GM12872 (cell line): ENCODE results near the gene DOCK4.

ENCODE experiments used
- TF ChIP-seq, protein P1 (sequence below): IDR thresholded peaks from 3 replicates; pipeline ENCODE4 v1.5.1; 2011; ENCODE audit warnings: low read depth, mild to moderate bottlenecking, low read length, moderate library complexity; ENCODE audit not compliant: insufficient read depth

DOCK4 gene

DNA sequence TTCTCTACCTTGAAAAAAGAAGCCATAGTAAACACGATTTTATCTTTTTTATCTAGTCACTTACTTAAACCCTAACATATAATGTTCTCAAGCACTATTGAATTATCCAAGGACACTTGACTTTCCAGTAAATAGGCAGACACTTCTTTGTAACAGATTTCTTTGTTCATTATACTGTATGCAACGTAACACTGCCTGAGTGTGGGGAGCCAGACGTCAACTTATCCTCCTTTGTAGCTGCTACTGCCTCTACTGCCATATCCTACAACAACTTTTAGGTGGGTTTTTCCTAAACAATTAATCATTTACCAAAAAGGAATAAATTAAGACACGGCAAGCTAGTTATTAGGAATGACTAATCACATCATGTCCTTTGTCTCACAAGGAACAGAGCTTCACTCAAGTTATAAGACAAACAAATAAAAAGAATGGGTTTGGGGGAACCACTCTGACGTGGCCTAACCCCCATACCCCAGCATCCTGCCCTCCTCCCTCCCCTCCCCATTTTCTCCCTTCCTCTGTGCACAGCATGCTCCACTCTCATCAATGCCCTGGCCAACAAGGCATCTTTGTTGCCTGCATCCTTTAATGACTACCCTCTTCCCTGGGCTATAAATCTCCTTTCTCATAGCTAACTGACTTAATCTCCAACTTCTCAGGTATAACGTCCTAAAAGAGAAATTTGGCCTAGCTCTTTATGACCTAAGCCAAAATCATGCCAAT, 43.3 kb downstream of the DOCK4 start:
- TF ChIP-seq, protein P1, sequence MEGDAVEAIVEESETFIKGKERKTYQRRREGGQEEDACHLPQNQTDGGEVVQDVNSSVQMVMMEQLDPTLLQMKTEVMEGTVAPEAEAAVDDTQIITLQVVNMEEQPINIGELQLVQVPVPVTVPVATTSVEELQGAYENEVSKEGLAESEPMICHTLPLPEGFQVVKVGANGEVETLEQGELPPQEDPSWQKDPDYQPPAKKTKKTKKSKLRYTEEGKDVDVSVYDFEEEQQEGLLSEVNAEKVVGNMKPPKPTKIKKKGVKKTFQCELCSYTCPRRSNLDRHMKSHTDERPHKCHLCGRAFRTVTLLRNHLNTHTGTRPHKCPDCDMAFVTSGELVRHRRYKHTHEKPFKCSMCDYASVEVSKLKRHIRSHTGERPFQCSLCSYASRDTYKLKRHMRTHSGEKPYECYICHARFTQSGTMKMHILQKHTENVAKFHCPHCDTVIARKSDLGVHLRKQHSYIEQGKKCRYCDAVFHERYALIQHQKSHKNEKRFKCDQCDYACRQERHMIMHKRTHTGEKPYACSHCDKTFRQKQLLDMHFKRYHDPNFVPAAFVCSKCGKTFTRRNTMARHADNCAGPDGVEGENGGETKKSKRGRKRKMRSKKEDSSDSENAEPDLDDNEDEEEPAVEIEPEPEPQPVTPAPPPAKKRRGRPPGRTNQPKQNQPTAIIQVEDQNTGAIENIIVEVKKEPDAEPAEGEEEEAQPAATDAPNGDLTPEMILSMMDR = no peak

DNA sequence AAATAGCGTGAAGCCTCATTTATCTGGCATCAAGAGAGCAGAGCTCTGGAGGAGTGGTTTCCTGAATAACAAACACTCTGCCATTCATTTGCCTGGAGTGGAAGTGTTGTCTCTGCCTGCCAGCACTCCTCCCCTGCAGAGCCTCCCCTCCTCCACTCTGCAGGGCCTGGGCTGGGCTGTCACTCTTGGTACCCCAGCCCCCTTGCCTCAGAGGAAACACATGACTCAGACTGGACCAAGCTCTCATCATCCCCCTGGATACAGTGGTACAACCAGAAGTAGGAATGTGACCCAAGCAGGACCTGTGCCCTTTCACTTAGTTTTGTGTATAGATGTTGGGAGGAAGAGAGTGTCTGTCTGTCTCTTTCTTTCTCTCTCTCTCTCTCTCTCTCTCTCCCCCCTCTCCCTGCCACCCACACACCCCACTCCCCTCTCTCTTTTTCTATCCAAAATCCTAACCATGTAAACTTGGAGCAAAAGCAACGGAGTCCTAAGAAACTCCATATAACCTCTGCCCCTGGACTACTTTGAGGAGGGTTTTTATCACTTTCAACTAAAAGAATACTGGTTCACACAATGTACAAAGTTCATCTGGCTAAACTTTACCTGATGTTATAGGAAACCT, 43.9 kb downstream of the DOCK4 start:
- TF ChIP-seq, protein P1 = no peak

DNA sequence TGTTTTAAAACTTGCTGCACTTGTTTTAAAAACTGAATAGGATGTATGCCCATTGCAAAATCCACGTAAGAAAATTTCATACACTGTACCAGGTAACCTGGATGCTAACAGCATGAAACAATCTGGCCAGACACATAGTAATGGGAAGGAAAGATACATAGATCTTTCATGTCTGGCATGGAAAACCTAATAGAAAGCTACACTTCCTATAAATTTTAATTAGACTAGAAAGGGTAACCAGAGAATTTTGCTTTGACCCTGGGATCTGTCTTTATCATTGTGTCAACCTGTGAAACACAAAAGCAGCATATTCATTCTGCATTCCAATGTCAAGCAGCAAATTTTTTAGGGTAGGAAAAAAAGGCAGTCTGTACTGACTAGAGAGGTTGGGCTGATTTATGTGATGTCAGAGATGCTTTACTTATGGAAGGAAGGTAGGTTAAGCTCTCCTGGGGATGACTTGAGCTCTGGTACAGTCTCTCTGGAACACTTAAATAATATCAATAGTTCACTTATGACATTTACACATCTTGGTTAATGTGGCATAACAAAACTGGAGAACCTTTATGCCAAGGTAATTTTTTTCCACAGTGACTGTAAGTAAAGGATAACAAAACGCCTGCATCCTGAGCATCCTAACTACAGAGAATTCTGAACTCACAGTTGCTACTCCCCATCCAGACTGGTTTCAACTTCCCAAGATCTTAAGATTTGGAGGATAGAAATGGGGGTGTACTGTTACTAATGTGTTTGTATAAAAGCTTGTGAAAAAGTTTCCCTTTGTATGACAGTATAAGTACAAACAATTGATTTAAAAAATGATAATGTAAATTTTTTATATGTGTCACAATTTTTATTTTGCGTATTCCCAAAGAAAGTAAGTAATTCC, 44.7 kb downstream of the DOCK4 start:
- TF ChIP-seq, protein P1 = no peak

- TF ChIP-seq, protein P1 = no peak
Observed at GRCh38 chr7:112160771-112161150, 45.4 kb downstream of the DOCK4 start.

GRCh38 chr7:112160130-112160770, 45.9 kb downstream of the DOCK4 start:
- TF ChIP-seq, protein P1 = no peak

DNA sequence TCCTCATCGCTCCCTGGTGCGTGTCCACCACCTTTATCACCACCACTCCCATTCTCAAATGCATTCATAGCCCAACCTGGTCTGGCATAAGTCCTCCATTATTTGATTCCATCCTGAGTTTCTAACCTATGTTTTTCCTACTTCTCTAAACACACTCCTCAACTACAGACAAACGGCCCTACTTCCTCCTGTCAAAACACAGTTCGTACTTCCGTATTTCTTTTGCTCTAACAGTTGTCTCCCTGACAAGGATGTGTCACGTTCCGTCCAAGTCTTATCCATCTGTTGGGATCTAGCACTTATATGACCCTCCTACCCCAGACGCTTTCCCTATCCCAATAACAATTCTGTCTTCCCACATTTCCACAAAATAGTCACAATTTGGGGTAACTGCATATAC, 46.8 kb downstream of the DOCK4 start:
- TF ChIP-seq, protein P1 = no peak

- TF ChIP-seq, protein P1 = no peak
Observed at GRCh38 chr7:112157072-112157471, 49.1 kb downstream of the DOCK4 start.
